Globus pallidus (tissue), 1 donor: ENCODE measurements around the gene TMEM175.

Experiments used
- DNase-seq: peaks from one replicate; pipeline ENCODE4 v3.0.0-alpha.2; 2015; ENCODE audit warnings: low spot score

Gene TMEM175

DNA sequence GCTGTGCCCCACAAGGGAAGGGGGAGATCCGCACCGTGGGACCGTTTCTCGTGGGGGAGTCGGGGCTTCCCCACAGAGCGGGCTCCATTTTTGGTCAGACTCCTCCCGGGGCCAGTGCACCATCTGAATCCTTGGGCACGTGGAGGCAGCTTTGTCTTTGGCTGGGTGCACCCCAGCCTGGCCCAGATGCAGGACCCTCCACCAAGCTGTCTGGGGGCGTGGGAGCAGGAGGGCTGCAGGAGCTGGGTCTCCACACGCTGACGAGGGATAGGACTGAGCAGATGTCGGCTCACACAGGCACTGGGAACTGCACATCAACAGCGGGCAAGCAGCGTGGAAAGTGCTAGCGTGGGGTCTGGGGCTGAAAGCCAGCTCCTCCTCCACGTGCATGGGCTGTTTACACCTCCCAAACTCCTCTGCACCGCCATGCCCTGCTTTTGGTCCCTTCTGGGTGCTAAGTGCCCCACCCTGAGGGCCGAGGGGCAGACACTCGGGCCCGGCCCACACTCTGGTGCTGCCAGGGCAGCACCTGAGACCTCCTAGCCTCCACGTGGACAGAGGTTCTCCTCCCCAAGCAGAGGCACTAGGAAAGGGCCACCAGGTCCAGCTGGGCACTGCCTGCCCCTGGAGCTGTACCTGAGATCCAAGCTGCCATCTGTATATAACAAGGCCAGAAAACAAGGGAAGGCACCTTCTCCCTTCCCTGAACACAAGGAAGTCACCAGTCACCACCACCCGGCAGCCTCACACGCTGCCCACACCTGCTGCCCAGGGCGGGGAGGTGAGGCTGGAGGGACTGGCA is 27.3 kb downstream of the TMEM175 start:
- DNase-seq = no peak

GRCh38 chr4:960140-960635 is 27.9 kb downstream of the TMEM175 start:
- no peak for DNase-seq

DNA sequence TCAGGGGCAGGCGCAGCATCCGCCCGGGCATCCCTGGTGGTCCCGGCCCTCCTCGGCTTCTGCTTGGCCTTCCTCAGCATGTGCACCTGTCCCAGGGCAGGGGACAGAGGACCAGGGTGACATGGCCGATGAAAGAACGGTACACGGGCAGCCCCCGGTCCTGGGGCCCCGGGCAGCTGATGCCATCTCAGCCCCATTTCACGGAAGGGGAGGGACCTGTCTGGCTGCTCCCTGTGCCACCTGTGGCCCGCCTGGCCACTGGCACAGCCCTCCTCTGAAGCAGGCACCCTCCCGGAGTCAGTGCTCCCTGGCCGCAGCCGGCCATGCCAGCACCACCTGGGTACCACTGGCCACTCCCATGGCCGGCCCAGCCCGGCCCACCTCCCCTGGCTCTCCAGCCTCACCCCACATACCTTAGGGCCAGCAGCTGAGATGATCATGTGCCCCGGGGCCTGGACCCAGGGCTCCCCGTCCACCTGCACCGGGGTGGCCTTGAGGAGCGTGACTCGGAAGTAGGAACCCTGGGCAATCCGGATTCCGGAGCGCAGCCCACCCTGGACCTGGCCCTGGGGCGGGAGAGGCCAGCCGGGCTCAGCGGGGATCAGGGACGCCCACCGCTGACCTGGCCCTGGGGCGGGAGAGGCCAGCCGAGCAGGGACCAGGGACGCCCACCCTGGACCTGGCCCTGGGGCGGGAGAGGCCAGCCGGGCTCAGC is 28.5 kb downstream of the TMEM175 start:
- no peak for DNase-seq

DNA sequence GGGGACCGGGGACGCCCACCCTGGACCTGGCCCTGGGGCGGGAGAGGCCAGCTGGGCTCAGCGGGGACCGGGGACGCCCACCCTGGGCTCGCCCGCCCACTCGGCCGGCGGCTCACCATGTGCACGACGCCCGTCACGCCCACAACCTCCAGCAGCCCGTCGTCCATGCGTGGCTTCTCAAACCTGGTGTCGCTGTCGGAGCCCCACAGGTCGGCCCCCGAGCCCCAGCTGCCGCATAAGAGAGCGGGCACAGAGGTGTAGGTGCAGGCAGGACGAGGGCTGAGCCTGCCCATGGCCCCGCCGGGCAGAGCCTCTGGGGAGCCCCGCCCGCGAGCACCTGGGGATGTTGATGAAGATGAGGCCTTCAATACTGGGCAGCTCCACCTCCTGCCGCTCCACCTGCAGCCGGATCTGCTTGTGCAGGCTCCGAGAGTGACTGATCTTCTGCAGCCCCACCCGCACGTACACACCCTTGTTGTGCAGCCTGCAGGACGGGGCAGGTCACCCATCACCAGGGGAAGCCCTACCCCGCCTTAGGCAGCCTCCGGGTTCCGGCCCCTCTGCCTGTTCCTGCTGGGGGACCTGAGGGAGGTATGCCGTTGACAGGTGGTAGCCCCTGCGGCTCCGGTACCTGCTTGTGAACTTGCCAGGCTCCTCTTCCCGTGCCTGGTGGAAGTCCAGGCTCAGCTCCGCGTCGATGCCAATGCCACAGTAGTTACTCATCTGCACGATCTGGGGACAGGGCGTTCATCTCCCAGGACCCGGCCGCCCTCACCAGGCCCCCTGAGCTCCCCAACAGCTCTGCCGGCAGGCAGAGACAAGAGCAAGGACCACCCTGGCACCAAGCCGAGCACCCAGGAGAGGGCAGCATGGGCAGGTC is 29.3 kb downstream of the TMEM175 start:
- DNase-seq = no peak

DNA sequence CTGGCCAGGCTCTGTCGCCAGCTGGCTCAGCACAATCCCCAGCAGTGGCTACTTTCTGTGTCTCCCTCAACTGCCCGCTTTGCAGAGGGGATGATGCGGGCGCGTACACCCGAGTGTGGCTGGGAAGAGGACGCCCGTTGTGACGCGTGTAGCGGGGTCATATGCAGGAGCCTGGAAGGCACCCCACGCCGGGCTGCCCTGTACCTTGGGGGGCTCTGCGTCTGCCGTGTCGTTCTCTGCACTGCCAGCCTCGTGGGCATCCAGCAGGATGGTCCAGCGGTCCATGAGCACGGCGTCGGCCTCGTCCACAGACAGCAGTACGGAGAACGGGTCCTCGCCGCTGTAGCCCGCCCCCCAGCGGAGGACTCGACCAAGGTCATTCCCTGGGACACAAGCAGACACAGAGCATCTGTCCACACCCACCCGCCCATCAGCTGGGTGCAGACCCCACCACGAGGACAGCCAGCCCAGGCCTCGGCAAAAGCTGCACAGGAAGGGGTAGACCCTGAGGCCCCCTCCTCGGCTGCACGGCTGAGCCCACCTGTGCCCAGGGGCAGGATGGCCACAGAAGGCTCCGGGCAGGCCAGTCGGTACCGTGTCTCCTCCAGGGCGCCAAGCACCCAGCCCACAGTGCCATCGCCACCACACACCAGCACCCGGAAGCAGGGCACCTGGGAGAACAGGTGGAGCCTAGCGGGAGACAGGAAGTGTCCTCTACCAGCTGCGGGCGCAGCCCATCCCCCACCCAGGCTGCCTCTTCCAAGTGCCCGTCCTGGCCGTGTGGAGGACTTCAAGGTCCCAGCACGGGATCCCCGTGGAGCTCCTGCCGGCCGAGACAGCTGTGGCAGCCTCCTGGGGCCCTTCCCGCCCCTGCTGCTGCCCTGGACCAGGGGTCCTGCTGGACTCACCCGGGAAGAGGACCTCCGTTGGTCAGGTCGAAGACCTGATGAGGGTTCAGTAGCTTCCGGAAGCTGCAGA is 30.3 kb downstream of the TMEM175 start:
- no peak for DNase-seq

GRCh38 chr4:963276-964225 is 31.3 kb downstream of the TMEM175 start:
- DNase-seq = no peak

GRCh38 chr4:964346-965025 is 32.2 kb downstream of the TMEM175 start:
- DNase-seq = no peak

DNA sequence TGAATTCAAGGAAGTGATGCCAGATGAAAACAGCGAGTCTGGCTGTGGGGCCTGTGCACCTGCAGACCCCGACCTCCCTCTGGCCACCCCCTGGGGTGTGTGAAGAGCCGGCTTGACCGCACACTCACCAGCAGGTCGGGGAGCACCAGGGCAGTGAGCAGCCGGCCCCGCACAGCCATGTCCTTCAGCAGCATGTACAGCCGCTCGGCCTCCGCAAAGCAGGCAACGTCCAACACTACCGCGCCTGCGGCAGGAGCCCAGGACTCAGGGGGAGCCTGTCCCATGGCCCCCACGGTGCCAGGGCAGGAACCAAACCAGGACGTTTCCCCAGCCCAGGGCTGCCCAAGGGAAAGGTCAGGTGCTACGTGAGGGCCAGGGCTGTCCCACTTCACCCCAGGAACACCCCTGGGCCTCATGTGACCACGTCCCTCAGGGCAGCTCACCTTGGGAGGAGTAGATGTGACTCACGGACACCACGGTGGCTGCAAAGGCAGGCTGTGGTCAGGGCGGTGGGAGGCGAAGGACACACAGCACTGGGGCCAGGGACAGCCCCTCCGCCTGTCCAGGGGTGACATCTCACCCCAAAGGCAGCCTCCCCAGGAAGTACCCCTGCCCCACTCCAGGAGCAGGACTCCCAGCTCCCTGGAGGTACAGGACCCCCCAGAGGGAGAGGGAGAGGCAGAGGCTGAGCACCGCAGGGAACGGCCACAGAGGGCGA is 32.9 kb downstream of the TMEM175 start:
- DNase-seq = no peak

- no peak for DNase-seq
Observed at GRCh38 chr4:965766-966134, 33.5 kb downstream of the TMEM175 start.

- no peak for DNase-seq
Observed at GRCh38 chr4:966266-967112, 34.2 kb downstream of the TMEM175 start.

DNA sequence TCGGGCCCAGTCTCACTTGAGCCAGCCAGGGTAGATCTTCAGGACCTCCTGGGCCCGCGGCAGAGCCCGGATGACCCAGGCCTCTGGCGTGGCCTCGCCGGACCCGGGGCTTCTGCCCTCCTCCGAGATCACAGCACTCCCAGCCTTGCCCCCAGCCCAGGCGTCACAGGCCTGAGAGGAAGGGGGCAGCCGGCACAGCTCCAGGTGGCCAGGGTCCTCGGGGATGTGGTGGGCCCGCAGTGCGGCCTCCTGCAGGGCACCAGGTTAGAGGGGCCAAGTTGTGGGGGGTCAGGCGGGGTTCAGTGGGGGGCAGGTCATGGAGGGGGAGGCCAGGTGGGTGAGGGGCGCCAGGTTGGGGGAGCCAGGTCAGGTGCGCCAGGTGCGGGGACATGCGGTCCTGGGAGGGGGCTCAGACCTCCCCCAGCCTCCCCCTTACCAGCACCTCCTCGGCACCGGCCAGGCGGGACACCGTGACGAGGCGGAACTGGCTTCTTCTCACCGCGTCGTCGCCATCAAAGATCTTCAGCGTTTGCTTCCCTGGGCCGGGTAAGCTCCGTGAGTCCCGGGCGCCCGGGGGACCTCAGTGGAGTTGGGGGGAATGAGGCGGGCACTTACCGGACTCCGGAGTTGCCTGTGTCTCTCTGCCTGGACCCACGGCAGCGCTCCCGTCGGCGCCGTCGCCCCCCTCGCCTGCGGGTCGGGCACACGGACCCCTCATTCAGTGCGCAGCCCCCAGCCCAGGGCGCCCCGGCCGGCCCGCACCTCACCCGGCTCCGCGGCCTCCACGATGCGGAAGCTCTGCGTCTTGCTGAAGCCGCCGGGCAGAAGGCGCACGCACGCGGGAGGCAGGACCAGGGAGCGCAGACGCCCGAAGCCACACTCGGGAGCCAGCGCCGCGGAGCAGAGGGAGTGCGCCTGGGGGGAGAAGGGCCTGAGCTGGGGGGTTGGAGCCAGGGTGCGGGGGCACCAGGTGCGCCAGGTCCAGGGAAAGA is 35.1 kb downstream of the TMEM175 start:
- DNase-seq = no peak

GRCh38 chr4:968221-968620 is 36.0 kb downstream of the TMEM175 start:
- DNase-seq = no peak

DNA sequence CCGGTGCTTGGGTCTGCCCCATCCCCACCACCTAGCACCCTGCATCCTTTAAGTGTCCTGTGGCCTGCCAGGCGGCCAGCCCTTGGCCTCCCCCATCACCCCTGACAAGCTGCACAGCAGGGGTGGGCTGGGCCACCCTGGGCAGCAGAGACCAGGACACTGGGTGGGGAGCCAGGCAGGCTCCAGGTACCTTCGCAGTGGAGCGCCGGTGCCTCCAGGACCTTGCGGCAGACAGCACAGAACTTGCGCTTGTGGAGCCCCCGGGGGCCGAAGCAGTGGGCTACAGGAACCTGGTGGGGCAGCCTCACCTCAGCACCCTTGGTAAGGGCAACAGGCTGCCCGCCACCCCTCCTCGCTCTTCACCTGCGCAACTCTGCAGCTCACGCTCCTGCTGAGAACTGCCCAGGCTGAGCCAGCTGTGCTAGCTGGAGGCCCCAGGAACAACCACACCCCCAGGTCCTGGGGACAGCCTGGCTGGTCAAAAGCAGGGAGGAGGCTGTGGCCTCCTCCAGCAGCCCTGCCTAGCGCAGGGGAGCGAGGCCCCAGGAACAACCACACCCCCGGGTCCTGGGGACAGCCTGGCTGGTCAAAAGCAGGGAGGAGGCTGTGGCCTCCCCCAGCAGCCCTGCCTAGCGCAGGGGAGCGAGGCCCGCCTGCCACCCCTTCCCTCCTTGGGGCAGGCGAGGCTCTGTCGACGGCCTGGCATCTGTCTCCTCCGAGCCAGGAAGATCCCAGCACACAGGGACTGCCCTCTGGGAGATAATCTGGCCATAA is 36.5 kb downstream of the TMEM175 start:
- no peak for DNase-seq

DNA sequence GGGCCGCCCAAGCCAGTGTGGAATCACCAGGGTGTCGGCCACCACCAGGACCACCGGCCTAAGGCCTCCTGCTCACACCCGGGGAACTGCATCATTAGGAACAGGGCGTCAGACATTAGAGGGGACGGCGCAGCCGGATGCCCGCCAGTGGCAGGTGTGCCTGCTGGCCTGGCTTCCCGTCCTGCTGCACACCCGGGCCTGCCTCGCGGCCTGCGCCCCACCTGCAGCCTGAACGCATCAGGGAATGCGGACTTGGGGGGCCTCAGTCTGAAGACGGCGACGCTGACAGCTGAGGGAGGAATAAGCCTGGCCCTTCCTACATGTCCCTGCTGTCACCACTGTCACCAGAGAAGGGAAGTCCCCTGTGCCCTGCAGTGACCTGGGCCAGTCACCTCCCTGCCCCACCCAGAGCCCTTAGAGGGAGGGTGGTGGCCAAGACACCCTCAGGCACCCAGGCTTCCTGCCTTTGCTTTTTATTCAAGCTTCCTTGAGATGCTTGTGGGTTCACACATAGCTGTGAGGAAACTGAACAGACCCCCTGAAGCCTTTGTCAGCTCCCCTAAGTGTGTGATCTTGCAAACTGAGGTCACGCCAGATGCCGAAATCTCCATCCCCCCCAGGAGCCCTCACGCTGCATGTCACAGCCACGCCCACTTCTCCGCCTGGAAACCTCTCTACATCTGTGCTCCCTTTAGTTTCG is 37.9 kb downstream of the TMEM175 start:
- DNase-seq = no peak

DNA sequence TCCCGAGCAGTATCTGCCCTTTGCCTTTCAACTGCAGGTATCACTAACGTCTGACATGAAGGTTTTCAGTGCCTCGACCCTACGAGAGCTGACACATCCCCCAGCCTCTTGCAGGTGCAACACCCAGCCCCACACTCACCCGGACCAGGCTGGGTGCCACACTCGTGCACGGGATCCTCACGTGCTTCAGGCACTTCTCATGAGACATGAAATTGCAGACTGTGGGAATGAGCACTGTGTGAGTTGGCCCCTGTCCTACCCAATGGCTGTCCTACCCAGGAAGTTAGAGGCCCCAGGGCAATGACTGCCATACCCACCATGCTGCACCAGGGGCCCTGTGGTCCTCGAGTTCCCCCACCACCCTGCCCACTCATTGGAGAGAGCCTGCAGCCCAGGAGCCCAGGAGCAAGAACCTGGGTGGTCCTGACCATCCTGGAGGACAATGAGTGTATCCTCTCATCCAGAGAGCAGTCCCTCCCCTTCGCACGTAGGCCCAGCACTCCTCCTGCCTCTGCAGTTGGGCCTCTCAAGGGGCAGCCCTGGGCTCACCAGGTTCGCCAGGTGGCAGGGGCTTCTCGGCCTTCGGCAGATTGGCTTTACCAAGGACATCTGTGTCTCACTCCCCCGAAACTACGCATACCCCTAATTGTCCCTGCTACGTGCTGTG is 38.7 kb downstream of the TMEM175 start:
- DNase-seq = no peak
